ENCODE data around the gene PDE5A.

DNA sequence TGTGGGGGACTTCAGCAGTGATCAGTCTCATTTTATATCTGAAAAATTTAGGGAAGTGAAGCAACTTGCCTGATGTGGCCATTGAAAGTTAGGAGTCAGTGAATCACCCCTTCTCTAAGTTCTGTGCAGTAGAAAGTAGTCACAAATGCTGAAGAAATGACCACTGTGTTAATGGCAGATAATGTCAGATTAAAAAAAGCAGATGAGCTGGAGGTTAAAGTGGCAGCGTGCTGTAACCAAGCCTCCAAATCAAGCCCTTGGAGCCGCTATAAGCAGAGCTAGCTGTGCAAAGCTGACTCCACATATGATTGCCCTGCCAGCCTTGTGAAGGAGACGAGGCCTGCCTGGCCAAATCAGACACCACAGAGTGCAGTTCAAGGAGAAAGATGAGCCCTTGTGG lies 39.2 kb upstream of the PDE5A start:
- TF ChIP-seq, protein P1, sequence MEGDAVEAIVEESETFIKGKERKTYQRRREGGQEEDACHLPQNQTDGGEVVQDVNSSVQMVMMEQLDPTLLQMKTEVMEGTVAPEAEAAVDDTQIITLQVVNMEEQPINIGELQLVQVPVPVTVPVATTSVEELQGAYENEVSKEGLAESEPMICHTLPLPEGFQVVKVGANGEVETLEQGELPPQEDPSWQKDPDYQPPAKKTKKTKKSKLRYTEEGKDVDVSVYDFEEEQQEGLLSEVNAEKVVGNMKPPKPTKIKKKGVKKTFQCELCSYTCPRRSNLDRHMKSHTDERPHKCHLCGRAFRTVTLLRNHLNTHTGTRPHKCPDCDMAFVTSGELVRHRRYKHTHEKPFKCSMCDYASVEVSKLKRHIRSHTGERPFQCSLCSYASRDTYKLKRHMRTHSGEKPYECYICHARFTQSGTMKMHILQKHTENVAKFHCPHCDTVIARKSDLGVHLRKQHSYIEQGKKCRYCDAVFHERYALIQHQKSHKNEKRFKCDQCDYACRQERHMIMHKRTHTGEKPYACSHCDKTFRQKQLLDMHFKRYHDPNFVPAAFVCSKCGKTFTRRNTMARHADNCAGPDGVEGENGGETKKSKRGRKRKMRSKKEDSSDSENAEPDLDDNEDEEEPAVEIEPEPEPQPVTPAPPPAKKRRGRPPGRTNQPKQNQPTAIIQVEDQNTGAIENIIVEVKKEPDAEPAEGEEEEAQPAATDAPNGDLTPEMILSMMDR (optimal IDR thresholded peaks at IDR 0.05 in 1 of 3, IDR thresholded peaks at IDR 0.05 in 1 of 3, conservative IDR thresholded peaks at IDR 0.05 in 1 of 3; ENCODE audit: extremely low read depth in 1 of 3, insufficient read depth in 2 of 3, low read length in 3 of 3): no peak
- TF ChIP-seq EZH2 (IDR thresholded peaks at IDR 0.05; ENCODE audit: low read length): no peak

Measured in keratinocyte (primary cell).